ENCODE data around the gene TM4SF18.
"Not testable (repeated sequence)": the region's sequence is repeated elsewhere in the genome, so short reads cannot be mapped to it uniquely, and the experiment has no call there.

The TM4SF18 gene, protein sequence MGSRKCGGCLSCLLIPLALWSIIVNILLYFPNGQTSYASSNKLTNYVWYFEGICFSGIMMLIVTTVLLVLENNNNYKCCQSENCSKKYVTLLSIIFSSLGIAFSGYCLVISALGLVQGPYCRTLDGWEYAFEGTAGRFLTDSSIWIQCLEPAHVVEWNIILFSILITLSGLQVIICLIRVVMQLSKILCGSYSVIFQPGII

DNA sequence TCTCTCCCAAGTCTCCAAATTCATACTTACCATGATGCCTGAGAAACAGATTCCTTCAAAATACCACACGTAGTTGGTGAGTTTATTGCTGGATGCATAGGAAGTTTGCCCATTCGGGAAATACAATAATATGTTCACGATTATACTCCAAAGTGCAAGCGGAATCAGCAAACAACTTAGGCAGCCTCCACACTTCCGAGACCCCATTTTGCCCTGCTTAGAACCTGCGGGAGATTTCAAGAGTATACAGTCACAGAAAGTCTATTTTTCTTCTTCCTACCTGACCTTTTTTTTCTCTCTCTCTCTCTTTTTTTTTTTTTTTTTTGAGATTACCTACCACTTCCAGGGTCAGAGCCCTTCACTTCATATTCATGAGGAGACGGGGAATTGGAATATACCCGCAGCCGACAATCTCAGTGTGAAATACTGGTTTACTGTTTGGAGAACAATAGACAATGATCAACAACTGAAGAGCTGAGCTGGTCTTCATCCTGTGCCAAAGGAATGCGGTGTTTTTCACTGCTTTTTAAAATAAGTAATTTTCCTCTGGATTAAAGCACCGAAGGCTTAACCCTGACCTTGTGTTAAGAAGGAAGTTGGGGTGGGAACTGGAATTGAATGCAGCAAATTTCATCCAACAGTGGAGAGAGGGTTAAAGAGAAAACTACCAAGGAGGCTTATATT lies at the start of gene TM4SF18:
TSS of gene TM4SF18 (minus strand) at position 461 of the 684 bp plus-strand sequence. CDS start at position 207, 254 bp downstream.
- DNase-seq = no peak

DNA sequence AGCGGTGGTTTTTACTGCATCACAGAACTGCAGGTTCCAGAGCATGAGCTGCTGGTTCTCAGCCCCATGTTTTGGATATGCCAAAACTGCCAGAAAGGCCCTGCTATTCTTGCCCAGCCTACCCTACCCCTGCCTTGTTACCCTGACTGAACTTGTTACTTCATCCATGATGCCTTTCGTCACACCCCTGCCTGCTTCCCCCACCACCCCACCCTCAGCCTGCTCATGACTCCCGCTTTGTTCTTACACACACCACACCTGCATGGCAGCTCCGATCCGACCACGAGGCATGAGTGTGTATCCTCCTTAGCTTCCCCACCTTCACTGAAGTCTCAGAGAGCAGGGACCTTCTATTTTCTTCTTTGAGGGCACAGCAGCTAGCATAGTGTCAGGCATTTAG lies 49.1 kb upstream of the TM4SF18 start:
- DNase-seq = no peak

DNA sequence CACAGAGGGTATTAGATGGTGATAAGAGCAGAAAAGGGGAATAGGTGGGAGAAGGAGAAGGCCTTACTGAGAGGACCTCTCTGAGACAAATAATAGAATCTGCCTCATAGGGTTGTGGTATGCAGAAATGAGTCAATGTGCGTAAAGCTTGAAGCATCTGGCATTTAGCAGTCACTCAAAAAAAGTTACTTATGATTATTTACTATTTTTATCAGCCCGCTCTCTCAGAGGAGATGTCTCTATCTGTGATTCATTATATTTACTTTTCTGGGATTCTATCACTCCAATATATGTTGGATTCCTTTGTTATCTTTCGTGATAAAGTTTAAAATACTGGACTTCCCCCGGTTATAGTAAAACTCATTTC lies 48.6 kb upstream of the TM4SF18 start:
- DNase-seq = no peak

DNA sequence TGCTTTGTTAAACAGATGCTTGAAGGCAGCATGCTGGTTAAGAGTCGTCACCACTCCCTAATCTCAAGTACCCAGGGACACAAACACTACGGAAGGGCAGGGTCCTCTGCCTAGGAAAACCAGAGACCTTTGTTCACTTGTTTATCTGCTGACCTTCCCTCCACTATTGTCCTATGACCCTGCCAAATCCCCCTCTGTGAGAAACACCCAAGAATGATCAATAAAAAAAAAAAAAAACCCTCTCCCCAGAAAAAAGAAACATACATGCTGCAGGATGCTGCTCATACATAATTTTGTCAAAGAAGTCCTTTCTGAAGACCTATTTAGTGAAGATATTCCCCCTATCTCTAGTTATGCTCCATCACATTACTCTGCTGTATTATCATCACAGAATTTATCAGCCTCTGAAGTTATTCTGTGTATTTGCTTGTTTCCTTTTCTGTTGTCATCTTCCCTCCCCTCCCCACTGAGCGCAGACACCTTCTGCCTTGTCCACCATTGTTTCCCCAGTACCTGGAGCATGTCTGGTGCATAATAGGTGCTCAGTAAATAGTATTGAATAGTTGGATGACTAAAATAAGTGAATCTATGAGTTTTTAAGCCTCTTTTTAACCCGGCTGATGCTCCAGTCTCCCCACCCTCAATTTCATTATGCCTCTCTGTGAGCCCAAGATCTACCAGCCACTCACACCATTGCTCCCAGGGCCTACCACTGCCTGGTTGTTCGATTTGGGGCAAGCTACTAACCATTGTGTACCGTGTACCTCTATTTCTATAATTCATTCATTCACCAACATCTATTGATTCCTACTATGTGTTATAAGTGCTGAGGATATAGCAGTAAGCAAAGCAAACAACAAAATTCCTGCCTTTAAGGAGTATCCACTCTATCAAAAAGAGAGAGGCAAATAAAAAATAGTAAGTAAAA lies 48.0 kb upstream of the TM4SF18 start:
- DNase-seq = no peak

DNA sequence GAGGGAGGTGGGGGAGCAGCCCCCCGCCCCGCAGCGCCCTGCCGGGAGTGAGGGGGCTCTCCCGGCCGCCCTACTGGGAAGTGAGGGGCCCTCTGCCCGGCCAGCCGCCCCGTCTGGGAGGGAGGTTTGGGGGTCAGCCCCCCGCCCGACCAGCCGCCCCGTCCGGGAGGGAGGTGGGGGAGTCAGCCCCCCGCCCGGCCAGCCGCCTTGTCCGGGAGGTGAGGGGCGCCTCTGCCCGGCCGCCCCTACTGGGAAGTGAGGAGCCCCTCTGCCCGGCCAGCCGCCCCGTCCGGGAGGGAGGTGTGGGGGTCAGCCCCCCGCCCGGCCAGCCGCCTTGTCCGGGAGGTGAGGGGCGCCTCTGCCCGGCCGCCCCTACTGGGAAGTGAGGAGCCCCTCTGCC lies 46.8 kb upstream of the TM4SF18 start:
- not testable (repeated sequence) for DNase-seq

DNA sequence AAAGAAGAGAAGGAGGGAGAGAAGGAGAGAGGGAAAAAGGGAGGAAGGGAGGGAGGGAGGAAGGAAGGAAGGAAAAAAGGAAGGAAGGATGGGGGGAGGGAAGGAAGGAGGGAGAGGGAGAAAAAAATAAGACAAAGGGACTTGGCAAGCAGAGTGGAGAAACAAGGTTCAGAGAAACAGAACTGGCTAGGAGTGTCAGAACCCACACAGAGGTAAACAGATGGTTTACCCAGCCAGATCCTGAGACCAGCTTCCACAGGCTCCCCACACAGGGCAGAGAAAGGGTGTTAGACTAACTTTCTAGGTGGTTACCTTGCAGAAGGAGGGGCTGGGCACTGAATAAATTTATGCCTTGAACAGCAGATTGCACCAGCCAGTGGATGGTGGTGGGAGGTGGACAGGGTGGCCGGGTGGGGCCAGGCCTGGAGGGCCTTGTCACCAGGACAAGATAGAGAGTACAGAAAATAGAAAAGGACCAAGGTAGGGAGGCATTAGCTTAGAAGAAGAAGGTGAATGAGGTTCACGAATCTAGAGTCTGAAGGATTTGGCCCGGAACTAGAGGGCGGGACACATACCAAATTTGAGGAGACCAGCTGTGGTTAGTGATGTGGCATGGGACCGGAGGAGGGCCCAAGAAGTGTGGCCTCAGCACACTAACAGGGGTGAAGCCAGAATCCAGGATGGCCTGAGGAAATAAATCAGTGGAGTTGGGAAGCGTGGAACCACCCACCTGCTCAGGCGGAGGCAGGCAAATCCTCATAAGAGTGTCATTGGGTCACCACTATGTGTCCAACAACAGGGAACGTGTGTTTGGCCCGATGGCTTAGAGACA lies 45.3 kb upstream of the TM4SF18 start:
- no peak for DNase-seq

DNA sequence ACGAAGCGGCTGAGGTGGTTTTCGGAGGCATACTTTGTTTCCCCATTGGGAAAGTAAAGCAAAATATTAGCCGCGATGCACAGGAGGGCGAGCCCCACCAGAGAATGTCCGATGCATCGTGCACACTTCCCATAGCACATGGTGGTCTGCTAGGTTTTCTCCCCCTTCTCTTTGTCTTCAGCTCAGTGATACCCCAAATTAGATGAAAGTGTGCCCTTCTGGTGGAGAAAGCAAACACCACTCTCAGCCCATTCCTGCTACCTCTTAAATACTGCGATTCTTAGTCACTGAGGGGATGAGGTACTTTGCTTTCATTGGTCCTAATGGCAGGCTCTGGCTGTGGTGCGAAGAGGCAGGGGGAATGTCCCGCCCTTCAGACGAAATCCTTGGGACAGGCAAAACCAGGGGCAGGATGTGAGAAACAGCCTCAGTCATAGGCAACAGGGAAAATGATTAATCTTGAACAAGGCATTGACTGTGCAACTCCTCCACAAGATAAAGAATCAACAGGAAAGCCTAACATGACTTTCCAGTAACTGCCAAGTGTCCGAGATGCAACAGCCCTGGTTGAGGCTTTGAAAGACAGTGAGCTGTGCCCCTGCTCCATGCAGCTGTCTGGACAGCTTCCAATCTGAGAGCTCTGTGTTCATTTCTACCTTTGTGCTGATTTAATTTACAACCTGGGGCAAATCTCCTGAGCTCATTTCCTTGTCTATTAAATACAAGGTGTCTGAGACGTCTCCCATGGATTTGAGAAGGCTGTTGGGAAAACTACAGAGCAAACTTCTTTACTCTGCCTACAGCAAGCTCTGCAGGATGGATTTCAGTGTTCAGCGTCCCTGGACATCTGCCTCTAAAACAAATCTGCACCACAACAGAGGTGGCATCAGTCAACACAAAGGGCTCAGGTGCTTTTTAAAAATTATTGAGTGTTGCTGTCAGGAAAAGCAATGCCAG lies 44.2 kb upstream of the TM4SF18 start, which contains the start of gene TM4SF1:
TSS of gene TM4SF1 (minus strand) at position 242 of the 957 bp plus-strand sequence. CDS start at position 140, 102 bp downstream.
- DNase-seq = no peak

DNA sequence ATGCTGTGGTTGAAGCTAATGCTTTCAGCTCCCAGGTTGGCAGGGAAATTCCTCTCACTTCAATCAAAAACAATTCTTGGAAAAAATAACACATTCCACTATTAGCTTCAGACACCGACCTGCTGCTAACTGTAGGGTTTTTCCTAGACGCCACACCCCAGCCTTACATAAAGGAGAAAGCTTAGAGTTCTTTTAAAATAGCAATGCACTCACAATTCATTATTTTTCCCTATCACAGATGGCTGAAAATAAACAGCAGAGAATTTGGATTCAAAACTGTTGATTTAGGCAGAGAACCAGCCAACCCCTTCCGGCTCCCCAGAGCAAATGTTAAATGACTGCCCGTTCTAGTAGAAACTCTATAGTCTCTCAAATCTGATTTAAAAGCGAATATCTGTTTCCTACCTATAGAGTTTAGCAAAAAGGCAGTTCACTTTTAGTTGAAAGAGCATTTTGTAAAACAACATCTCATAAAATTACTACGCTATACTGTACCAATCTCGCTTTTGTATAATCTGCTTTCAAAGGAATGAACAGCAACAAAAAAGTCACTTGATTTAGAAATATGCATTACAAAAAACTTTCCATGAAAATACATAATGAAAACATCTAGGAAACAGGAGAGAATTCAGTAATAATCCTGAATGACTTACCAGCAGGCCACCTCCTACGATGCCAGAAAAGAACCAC lies 43.4 kb upstream of the TM4SF18 start:
- no peak for DNase-seq

DNA sequence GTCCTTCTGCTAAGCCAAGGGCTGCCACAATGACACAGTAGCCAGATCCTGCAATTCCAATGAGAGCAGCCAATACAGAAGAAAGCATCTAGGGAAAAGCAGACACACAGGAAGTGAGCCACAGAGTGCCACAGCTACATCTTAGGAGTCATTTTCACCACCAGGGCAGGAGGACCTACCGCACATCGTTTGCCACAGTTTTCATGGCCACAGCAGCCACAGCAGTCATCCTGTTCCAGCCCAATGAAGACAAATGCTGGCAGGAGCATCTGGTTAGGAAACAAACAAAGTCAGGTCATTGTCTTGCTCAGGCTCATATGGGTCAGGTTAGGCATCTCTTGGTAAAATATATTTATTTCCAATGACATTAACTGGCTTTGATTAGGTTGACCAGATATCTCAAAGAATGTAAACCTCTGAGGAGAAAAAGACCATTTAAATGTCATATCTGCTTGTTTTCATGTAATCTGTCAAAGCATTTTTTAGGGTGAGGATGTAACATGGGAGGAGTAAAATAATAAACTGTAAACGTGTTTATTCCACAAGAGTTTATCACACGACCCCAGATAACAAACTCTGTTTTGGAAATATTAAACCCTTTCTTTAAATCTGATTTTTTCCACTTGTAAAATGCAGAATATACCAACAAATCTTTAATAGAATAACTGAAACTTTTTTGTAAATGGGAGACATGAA lies 42.2 kb upstream of the TM4SF18 start:
- DNase-seq = no peak

DNA sequence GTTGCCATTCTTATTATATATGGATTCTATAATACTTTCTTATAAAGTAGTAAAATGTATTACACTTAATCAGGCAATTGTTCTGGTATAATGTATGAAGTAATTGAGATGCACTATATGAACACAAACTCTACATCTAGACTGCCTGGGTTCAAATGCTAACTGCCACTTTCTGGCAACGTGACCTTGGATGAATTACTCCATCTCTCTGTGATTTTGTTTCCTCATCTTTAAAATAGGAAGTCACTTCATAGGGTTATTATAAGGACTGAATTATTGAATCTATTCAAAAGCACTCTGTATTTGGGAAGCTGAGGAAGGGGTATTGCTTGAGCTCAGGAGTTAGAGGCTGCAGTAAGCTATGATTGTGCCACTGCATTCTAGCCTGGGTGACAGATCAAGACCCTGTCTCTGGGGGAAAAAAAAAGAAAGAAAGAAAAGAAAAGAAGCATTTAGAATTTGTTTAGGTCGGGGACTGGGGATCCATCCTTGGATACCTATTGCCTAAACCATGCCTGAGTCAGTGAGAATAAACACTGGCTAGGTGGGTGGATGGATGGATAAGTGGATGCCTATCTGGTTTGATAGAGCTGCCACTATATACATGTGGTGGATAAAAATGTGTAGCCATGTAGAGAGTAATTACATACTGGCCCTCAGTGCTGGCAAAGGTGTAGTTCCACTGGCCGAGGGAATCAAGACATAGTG lies 41.5 kb upstream of the TM4SF18 start:
- no peak for DNase-seq

DNA sequence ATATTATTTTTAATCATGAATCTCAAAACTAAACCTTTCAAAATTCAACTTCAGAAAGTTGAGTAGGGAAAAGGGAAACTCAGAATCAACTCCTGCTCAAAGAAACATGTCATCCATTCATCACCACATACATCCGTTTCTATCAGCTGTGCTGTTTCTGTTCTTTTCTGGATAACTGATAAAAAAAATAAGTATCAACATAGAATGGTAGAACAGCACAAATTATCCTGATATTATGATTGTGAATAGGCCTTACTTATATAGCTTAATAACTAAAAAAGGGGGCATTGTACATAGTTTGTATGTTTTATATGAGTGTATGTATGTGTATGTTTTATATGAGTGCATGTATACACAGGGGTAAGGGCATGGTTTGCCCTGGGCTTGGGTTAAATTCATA lies 41.0 kb upstream of the TM4SF18 start:
- no peak for DNase-seq

DNA sequence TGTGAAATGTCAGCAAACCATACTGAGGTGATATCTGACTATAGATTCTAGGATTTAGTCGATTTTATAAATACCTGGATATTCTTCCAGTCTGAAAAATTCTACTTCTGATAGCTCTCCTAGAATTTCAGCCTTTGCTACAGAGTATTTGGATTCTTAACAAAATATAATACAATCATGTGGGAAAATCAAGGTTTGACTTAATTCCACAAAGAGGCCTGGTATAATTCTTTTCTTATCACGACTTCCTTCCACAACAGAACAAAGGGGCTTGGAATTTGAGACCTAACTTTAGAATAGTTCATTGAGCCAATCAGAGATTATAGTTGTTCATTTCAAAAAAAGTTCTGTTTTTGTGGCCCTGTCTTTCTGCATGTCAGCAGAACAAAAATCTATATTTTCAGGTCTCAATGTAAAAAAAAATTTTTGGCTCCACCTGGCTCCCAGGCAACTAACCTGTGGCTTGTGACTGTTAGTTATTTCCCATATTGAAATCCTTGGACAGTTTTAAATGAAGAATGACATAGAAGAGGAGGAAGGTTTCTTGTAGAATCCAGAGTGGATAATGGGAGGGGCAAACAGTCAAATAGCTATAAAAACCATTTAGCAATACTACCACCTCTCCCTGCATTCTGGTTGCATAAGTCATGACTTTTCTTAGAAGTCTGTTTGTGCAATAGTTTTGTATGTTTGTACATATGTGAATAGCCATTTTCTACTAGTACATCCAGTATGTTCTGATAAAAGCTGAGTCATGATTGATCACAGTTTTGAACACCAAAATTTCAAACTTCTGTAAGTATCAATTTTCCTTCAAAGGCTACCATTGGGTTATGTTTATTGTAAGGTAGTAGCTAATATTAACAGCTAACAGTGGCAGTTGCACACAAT lies 40.0 kb upstream of the TM4SF18 start:
- no peak for DNase-seq

DNA sequence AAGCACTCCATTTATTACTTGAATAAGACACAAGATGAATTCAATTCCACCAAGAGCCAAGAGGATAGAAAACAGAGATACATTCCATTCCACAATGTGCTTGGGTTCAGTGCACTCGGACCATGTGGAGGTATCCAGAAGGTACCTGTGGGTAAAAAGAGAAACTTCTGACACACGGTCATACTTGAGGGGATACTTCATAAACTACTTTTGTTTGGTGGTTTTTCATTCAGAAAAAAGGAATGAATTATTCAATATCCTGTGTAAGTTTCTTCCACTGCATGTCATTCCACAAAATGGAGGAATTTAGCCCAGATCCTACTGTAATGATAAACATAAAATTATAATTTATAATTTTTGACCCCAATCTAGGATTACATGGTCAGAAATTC lies 38.3 kb upstream of the TM4SF18 start:
- no peak for DNase-seq

DNA sequence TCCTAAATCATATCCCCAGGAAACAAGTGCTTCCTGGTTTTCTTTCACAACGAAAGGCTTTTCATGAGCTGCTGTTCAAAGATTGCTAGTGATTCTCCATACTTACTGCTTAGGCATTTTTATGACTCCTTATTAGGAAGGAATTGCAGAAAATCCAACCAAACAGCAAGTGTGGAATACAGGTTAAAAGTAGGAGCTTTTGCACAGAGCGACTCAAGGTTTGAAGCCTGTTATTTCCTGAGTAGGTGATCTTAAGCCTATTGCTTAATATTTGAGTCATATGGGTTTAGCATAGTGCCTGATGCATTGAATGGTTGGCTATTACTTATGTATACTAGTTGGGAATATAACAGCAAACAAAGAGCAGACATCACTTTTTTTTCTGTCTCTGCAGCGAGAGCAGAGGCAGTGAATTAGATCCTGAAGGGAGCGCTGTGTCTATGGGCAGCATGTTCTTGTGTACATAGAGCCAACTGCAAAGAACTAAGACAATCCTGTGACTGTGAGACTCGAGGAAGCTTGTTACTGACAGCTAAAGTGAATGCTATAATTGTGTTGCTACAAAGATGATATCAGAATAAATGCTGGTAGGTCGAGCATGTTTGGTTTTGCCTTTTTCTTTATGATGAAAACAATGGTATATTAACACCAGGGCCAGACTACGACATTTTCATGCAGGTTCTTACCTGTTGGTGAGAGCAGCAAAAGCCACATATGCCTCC lies 37.7 kb upstream of the TM4SF18 start:
- DNase-seq = no peak

DNA sequence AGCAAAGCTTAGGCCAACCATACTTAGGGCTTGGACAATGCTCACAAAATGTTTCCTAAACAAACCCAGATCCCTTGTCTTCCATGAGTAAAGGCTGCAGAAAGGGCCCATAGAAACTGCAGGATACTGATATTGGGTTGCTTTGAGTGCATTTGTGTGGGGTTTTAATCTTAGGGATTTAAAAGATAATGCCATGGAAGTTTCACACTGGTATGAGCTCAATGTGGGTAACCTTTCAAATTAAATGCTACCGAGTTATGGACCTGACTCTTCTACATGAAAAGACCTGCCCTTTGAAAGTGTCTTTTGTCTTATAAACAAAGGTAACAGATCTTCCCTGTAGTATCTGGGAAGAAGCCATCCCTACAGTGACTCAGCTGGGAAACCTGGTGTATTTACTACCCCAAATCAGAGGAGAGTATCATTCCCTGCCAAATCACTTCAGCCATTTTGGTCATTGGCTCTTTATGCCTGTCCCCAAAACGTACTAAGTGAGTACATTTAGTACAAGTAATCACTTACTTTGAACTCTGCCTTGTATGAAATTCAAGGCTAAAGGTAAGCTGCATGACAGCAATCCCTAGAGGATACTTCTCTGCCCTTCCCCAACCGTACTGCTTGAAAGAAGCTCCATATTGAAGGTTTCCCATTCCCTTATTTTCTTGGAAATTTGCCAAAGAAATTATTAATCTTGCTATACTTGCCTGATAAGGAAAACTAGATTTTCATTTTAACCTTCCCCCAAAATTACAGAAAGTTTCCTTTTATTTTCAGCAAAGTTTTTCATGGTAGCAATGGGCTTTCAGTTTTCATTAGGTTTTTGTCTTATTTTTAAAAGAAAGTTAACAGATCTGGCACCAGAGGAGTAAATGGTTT lies 36.8 kb upstream of the TM4SF18 start:
- no peak for DNase-seq

DNA sequence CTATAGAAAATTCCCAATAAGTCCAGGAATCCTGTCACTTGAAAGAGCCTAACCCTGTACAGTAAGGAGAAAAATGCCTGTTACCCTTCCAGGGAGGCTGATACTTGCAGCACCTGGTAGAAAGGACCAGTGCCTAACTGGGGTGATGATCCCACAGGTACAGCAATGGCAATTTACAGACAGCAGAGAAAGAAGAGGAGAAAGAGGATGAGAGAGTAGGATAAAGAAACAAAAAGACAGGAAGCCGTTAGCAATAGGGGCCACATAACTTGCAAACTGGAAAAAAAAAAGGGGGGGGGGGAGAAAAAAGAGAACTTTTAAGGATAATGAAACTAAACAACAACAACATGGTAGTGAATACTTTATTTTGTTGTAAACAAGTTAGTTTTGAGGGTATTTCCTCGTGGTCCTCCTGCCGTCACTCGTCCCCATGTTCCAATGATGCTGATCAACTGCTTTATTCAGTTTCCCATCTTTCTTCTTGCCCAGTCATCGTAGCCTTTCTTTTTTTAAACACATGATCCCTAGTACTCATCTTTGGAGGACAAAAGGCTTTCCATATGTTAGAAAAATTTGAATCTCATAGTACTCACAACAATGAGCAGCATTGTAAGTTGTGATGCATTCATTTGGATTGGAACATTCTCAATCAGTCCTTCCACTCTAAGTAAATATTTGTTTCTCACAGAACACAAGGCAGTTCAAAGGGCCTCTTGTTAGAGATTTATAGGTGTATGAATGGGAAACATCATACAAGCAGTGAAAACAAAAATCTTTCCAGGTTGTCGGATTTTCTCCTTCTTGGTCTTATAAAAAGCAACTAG lies 35.5 kb upstream of the TM4SF18 start:
- DNase-seq = no peak

Data from cortex of kidney (tissue), 1 donor.